Astrocyte (in vitro differentiated cells and primary cell): Measurements from ENCODE around the gene SYNDIG1L. TPM values are rescaled to one million over a fixed set of nuclear protein-coding genes. Genes with fewer than 3 reads are reported as not detected.

ENCODE experiments used
- DNase-seq: peaks from one replicate; pipeline ENCODE4 v3.0.0-alpha.2; 2010; ENCODE audit warnings: low read depth
- FAIRE-seq: peaks from 2 replicates; lab custom pipeline; 2011; peaks lifted over from hg19 to GRCh38; lab: Jason Lieb, UNC
- H2AFZ ChIP-seq: 2 replicates; pipeline ENCODE4 v1.6.0; 2012; ENCODE audit warnings: low read depth, low read length, inconsistent platforms
- H3K27ac ChIP-seq: 2 replicates; pipeline ENCODE4 v1.5.1; 2011; ENCODE audit warnings: low read depth, low read length, inconsistent platforms
- H3K27me3 ChIP-seq: 2 replicates; pipeline ENCODE4 v1.6.0; 2011; ENCODE audit warnings: low read length, inconsistent platforms; ENCODE audit not compliant: insufficient read depth
- H3K36me3 ChIP-seq: 2 replicates; pipeline ENCODE4 v1.5.1; 2011; ENCODE audit warnings: low read length, inconsistent platforms; ENCODE audit not compliant: insufficient read depth
- H3K4me1 ChIP-seq: 2 replicates; pipeline ENCODE4 v1.5.1; 2011; ENCODE audit warnings: low read length, inconsistent platforms; ENCODE audit not compliant: insufficient read depth
- H3K4me2 ChIP-seq: 2 replicates; pipeline ENCODE4 v1.6.0; 2012; ENCODE audit warnings: low read length, inconsistent platforms
- H3K4me3 ChIP-seq: 2 replicates; pipeline ENCODE4 v1.5.1; 2011; ENCODE audit warnings: low read depth, mild to moderate bottlenecking, low read length, inconsistent platforms; ENCODE audit not compliant: insufficient read depth
- H3K79me2 ChIP-seq: 2 replicates; pipeline ENCODE4 v1.6.0; 2012; ENCODE audit warnings: mild to moderate bottlenecking, low read length, inconsistent platforms; ENCODE audit not compliant: insufficient read depth
- H3K9ac ChIP-seq: 2 replicates; pipeline ENCODE4 v1.6.0; 2012; ENCODE audit warnings: mild to moderate bottlenecking, low read length, inconsistent platforms
- H3K9me3 ChIP-seq: 2 replicates; pipeline ENCODE4 v1.5.1; 2012; ENCODE audit warnings: low read depth, mild to moderate bottlenecking, low read length, inconsistent platforms; ENCODE audit not compliant: insufficient read depth
- H4K20me1 ChIP-seq: 2 replicates; pipeline ENCODE4 v1.6.0; 2012; ENCODE audit warnings: low read length, inconsistent platforms; ENCODE audit not compliant: insufficient read depth
- H3K27ac Mint-ChIP-seq: one replicate; pipeline ENCODE4 v1.8.0; 2021; ENCODE audit warnings: mild to moderate bottlenecking, mixed read lengths; ENCODE audit not compliant: unreplicated experiment
- H3K27me3 Mint-ChIP-seq: one replicate; pipeline ENCODE4 v1.8.0; 2021; ENCODE audit warnings: low read depth, mixed read lengths; ENCODE audit not compliant: unreplicated experiment
- H3K36me3 Mint-ChIP-seq: one replicate; pipeline ENCODE4 v1.8.0; 2021; ENCODE audit warnings: low read depth, mixed read lengths; ENCODE audit not compliant: unreplicated experiment
- H3K4me1 Mint-ChIP-seq: one replicate; pipeline ENCODE4 v1.8.0; 2021; ENCODE audit warnings: low read depth, mixed read lengths; ENCODE audit not compliant: unreplicated experiment
- H3K4me3 Mint-ChIP-seq: one replicate; pipeline ENCODE4 v1.8.0; 2021; ENCODE audit warnings: mild to moderate bottlenecking, moderate library complexity, mixed read lengths; ENCODE audit not compliant: unreplicated experiment
- H3K9me3 Mint-ChIP-seq: one replicate; pipeline ENCODE4 v1.8.0; 2021; ENCODE audit warnings: mild to moderate bottlenecking, mixed read lengths; ENCODE audit not compliant: unreplicated experiment
- EZH2 ChIP-seq: IDR thresholded peaks from 2 replicates; pipeline ENCODE4 v1.6.1; 2012; ENCODE audit warnings: mild to moderate bottlenecking, low read length, inconsistent platforms; ENCODE audit not compliant: insufficient read depth
- total RNA-seq: library from RNA; stranded (reverse); gene quantifications from 2 replicates; pipeline ENCODE4 v1.2.1, GENCODE V29; 2021
- TF ChIP-seq, protein P1 (sequence below): IDR thresholded peaks from 2 replicates; pipeline ENCODE4 v1.5.1; 2011; ENCODE audit warnings: low read depth, mild to moderate bottlenecking, inconsistent platforms, low read length, moderate library complexity; ENCODE audit not compliant: insufficient read depth

SYNDIG1L gene
- total RNA-seq, 1 donor from 2014 or later = not detected

- FAIRE-seq (no peak), DNase-seq (no peak)
- Mint-ChIP-seq H3K36me3 (no peaks in the 10 kb centered on the region), H3K27ac (no peak overlapping the region), H3K4me1 (no peaks in the 10 kb centered on the region), H3K9me3 (no peaks in the 10 kb centered on the region), H3K4me3 (no peak overlapping the region), H3K27me3 (peaks cover 9% of the 10 kb centered on the region)
- Histone ChIP-seq H3K4me2 (no peak overlapping the region), H3K79me2 (no peaks in the 10 kb centered on the region), H3K9ac (no peak overlapping the region), H4K20me1 (no peaks in the 10 kb centered on the region), H3K36me3 (no peaks in the 10 kb centered on the region), H3K27me3 (peaks cover 18% of the 10 kb centered on the region), H2AFZ (no peak overlapping the region), H3K27ac (no peak overlapping the region), H3K4me1 (no peaks in the 10 kb centered on the region), H3K4me3 (no peak overlapping the region), H3K9me3 (no peaks in the 10 kb centered on the region)
- TF ChIP-seq, protein P1, sequence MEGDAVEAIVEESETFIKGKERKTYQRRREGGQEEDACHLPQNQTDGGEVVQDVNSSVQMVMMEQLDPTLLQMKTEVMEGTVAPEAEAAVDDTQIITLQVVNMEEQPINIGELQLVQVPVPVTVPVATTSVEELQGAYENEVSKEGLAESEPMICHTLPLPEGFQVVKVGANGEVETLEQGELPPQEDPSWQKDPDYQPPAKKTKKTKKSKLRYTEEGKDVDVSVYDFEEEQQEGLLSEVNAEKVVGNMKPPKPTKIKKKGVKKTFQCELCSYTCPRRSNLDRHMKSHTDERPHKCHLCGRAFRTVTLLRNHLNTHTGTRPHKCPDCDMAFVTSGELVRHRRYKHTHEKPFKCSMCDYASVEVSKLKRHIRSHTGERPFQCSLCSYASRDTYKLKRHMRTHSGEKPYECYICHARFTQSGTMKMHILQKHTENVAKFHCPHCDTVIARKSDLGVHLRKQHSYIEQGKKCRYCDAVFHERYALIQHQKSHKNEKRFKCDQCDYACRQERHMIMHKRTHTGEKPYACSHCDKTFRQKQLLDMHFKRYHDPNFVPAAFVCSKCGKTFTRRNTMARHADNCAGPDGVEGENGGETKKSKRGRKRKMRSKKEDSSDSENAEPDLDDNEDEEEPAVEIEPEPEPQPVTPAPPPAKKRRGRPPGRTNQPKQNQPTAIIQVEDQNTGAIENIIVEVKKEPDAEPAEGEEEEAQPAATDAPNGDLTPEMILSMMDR = no peak
These were observed 18.9 kb upstream of the SYNDIG1L start for GRCh38 chr14:74444866-74445265.

DNA sequence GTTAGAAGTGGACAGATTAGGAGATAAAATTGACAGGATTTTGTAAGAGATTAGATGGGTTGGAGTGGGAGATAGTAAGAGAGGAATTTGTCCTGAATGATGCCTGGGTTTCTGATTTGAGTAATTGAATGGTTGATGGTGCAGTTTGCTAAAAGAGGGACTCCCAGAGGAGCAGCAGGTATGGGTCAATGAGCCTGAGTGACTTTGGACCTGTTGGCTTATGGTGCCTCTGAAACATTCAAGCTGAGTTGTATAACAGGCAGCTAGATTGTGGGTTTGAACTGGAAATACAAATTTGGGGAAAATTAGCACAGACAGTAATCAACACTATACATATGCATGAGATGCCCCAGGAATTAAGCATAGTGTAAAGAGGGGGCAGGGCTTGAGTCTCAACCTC lies 16.7 kb upstream of the SYNDIG1L start:
- Mint-ChIP-seq H3K4me3 (no peak overlapping the region), H3K27ac (no peak overlapping the region), H3K9me3 (no peaks in the 10 kb centered on the region), H3K36me3 (no peaks in the 10 kb centered on the region), H3K4me1 (peaks cover 4% of the 10 kb centered on the region), H3K27me3 (peaks cover 9% of the 10 kb centered on the region)
- no peaks in the 10 kb centered on the region for H4K20me1 ChIP-seq
- no peak overlapping the region for H3K4me3 ChIP-seq
- TF ChIP-seq, protein P1 = no peak
- no peak for TF ChIP-seq EZH2
- H3K4me2 ChIP-seq = no peak overlapping the region
- H2AFZ ChIP-seq = no peak overlapping the region
- H3K4me1 ChIP-seq = no peaks in the 10 kb centered on the region
- no peaks in the 10 kb centered on the region for H3K79me2 ChIP-seq
- no peak for FAIRE-seq
- no peaks in the 10 kb centered on the region for H3K9me3 ChIP-seq
- H3K27ac ChIP-seq = no peak overlapping the region
- H3K36me3 ChIP-seq = no peaks in the 10 kb centered on the region
- no peak for DNase-seq
- H3K9ac ChIP-seq = no peak overlapping the region
- peaks cover 19% of the 10 kb centered on the region for H3K27me3 ChIP-seq

DNA sequence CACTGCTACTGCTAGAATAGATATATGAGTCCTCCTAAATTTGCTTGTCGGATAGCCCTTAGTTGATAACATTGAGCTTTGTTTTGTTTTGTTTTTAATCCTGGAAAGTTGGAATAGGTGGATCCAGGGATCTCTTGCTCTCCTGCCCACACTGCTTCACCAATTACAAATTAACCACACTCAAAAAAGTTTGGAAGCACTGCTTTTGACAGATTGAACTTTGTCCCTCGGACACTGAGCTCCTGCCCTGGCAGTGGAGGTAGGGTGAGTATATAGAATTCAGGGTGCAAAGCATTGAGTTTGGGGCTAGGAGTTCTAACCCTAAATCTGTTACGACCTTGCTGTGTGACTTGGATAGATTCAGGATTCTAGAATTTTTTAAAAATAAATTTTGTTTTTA lies 15.1 kb upstream of the SYNDIG1L start:
- Histone ChIP-seq H3K4me2 (no peak overlapping the region), H3K9me3 (no peaks in the 10 kb centered on the region), H4K20me1 (no peaks in the 10 kb centered on the region), H3K36me3 (no peaks in the 10 kb centered on the region), H2AFZ (no peak overlapping the region), H3K27ac (no peak overlapping the region), H3K4me1 (no peaks in the 10 kb centered on the region), H3K4me3 (no peak overlapping the region), H3K79me2 (no peaks in the 10 kb centered on the region), H3K27me3 (peaks cover 19% of the 10 kb centered on the region), H3K9ac (no peak overlapping the region)
- Mint-ChIP-seq H3K27ac (no peak overlapping the region), H3K9me3 (no peaks in the 10 kb centered on the region), H3K36me3 (no peaks in the 10 kb centered on the region), H3K27me3 (peaks cover 16% of the 10 kb centered on the region), H3K4me1 (peaks cover 4% of the 10 kb centered on the region), H3K4me3 (no peak overlapping the region)
- no peak for FAIRE-seq
- no peak for TF ChIP-seq EZH2
- TF ChIP-seq, protein P1 = no peak
- no peak for DNase-seq
